G401 (cell line): Measurements from ENCODE around the gene SSR1. TPM values are rescaled to one million over a fixed set of nuclear protein-coding genes. Genes with fewer than 3 reads are reported as not detected.
"Not testable (repeated sequence)": the region's sequence is repeated elsewhere in the genome, so short reads cannot be mapped to it uniquely, and the experiment has no call there.

ENCODE experiments used
- DNase-seq: peaks from one replicate; pipeline ENCODE4 v3.0.0-alpha.2; 2015; ENCODE audit warnings: low spot score
- in situ Hi-C: cut with HindIII; loops from 2 replicates; pipeline ENCODE4 v1.10.0; 2016; ENCODE audit warnings: low sequenced_read_pairs, mixed read lengths
- total RNA-seq: library from RNA; depleted of rRNA; stranded (reverse); fragments of >200 nt; shearing (Covaris generic); gene quantifications from 2 replicates; pipeline ENCODE4 v1.2.3, GENCODE V29; 2014

Gene SSR1
- total RNA-seq, 1 experiment from 2014 or later = 173 TPM

DNA sequence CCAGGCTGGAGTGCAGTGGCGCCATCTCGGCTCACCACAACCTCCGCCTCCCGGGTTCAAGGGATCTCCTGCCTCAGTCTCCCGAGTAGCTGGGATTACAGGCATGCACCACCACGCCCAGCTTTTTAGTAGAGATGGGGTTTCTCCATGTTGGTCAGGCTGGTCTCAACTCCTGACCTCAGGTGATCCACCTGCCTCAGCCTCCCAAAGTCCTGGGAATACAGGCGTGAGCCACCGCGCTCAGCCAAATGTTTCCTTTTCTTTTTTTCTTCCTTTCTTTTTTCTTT is 49.5 kb downstream of the SSR1 start:
- in situ Hi-C loops, DNase-seq: not testable (repeated sequence)

GRCh38 chr6:7262746-7263518 is 50.1 kb downstream of the SSR1 start:
- DNase-seq = no peak
- in situ Hi-C loops = no loop called here

- in situ Hi-C loops = no loop called here
- no peak for DNase-seq
Observed at GRCh38 chr6:7261852-7262461, 51.0 kb downstream of the SSR1 start.

- DNase-seq = peak; percentile 93
- in situ Hi-C loops = no loop called here
Observed at GRCh38 chr6:7261032-7261841, 51.8 kb downstream of the SSR1 start.

- no peak for DNase-seq
- in situ Hi-C loops = no loop called here
Observed at GRCh38 chr6:7260291-7261031, 52.5 kb downstream of the SSR1 start.

- in situ Hi-C loops = no loop called here
- no peak for DNase-seq
Observed at GRCh38 chr6:7258231-7258763, 54.7 kb downstream of the SSR1 start.

DNA sequence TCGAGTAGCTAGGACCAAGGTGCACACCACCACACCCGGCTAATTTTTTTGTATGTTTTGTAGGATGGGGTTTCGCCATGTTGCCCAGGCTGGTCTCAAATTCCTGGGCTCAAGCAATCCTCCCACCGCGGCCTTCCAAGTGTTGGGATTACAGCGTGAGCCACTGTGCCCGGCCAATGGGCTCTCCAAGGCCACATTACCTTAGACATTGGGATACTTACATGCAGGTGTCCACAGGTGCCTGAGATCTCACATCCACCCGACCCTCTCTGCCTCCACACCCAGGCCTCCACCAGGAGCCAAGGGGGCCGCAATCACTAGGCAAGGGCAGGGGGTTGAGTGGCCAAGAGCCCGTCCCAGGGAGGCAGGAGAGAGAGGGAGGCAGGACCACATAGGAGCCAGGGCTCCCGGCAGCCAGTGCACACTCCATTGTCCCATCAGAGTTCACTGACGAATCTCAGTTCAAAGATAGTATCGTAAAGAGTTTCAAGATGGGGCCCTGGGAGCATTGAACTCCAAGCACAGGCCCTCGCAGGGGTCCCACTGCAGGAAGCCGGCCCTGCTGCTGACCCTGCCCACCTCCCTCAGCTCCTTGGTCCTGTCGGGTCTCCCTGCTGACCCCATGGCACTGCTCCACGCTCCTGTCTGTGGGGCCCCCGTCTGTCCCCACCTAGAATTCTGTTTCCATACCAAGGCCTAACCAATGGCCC is 55.3 kb downstream of the SSR1 start:
- in situ Hi-C loops = no loop called here
- no peak for DNase-seq

GRCh38 chr6:7256785-7257184 is 56.2 kb downstream of the SSR1 start:
- no peak for DNase-seq
- in situ Hi-C loops = no loop called here

DNA sequence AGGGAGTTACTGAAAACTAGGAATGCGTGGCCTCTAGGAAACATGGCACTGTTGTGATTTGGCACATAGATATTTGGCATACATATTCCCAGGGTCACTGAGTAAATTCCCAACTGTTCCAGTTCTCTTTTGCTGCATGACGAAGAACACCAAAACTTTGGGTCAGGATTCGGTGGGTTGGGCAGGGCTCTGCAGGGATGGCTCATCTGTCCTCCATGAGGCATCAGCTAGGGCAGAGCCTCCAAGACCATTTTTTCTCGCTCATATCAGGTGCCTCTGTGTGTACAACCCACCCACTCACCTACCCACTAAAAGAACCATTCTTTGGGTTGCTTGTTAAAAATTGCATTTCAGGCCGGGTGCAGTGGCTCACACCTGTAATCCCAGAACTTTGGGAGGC is 57.1 kb downstream of the SSR1 start:
- no peak for DNase-seq
- in situ Hi-C loops = no loop called here

DNA sequence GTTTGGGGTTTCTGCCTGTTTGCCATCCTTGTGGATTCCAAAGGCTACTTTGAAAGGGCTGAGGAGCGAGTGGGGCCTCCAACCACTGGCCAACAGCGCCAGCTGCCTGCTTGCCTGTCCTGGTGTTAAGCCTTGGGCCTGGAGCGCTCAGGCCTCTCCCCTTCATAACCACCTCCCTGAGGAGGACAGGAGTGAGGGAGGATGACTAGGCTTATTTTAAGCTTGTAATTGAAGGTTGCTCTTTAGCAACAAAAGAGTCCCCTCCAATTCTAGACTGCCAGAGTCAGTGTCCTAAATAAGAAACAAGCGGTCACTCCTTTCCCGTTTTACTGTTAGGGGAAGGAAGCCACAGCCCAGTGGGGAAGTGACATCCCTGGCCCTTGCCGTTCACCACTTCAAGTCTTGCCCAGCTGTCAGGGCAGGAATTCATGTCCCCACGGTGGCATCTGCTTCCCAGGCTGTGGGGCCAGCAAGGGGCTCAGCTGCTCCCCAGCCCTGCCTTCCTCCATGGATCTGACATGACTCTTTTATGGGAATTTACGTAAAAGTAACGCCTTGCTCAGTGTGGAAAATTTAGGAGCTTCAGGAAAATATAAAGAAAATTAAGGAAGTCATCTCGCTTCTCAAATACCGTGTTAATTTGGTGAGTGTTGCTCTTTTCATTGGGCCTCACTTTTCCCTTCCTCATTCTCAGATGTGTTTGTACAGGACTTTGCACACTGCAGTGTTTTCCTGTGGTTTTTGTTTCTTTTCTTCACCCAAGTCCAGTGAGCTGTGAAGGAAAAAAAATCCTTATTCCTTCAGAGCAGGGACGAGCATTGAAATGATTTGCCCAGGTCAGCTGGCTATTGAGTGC is 57.8 kb downstream of the SSR1 start:
- in situ Hi-C loops = no loop called here
- DNase-seq = no peak

DNA sequence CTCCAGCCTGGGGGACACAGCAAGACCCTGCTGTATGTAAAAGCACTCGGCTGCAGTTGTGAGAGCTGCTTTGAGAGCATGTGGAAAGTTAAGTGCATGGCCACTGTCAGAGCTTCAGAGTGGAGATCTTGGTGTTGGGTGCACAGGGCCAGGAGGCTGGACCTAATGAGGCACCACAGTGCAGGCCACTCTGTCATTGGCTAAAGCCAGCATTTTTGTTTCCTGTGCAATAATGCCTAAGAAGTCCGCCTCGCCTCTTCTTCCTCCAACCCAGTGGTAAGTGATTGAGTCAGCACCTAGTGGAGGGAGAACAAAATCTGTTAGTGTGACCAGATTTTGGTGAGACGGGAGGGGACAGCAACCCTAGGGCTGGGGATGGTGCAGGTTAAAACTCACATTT is 60.6 kb downstream of the SSR1 start:
- in situ Hi-C loops = no loop called here

DNA sequence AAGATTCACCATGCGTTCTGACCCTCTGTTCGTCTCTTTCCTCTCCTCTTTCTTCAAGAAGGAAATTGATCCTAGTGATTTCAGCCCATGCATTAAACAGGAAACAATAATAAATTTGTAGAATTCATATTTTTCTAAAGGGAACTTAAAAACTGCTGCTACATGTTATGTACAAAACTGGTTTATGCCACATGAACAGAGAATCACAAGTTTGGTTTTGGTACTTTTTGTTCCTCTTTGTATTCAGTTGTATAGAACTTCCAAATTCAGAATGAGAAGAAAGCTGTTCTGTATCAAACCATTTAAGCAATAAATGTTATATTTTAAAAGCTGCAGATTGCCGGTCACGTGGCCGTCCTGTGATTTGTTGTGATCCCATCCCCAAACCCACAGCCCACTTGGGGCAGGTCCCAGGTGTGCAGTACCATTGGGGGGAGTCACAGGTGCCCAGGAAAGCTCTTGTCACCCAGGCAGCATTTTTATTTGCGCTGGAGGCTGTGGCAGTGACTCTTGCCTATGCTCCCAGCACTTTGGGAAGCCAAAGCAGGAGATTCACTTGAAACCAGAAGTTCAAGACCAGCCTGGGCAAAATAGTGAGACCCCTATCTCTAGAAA is 61.2 kb downstream of the SSR1 start:
- no peak for DNase-seq
- in situ Hi-C loops = no loop called here

More for the DNA sequence above, 60.6 kb downstream of the SSR1 start:
- no peak for DNase-seq

DNA sequence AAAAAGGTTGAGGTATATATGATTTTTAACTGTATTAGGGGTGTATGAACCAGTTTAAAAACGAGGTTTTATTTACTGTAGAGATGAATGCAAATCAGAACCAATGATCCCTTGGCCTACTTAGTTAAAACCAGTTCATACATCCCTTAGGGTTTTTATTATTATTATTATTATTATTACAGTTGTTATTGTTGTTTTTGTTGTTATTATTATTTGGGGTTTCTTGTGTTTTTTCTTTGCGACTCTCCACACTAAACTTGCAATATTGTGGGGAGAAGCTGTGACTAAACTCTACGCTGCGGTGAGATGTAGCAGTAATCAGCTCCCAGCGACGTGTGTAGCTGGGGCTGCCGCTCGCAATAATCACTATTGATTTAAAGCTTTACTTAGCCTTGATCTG is 62.2 kb downstream of the SSR1 start:
- no peak for DNase-seq
- in situ Hi-C loops = no loop called here

DNA sequence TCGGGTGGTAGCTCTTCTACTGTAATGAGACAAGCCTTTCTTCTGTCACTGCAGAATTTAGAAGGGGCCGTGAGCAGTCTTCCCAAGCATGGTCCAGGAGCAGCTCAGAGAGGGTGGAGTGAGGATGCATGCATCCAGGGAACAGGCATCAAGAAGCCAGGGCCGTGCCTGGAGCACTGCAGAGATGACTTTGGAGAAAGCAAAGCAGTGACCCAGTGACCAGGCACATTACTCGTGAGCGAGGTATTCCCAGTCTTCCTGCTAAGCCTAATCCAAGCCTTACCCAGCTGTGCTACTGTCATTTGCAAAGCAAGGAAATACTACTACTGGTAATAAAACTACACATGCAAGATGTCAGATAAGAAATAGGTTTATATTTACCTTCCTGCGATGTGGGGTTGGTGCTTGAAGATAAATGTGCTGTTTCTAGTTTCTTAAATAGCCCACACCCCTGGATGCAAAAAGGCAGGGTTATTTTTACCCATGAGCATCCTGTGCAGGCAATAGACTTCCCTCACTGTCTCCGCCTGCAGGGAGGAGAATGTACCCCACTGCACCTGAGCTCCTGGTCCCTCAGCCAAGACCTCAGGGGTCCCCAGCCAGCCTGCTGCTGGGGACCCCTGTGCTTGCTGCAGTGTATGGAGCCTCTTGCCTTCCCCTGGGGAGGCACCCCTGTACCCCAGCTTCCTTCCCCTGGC is 62.9 kb downstream of the SSR1 start:
- no peak for DNase-seq
- in situ Hi-C loops = no loop called here

DNA sequence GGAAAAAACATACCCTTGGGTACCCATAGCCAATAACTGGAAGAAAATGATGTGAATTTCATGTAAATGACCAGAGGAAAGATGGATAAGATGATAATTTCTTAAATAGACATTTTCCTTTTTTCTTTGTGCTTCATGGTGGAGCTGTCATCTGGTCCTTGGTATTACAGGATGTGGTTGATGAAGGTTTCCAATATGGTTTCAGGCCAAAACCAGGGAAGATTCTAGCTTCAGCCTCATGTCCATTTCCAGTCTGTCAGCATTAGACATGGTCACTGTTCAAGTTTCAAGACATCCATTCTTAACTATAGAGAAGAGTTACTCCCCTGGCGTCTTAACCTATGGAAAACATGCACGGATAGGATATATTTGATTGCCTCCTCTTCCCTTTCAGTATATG is 63.6 kb downstream of the SSR1 start:
- in situ Hi-C loops = no loop called here
- no peak for DNase-seq

- DNase-seq = no peak
- in situ Hi-C loops = no loop called here
Observed at GRCh38 chr6:7247828-7248227, 65.2 kb downstream of the SSR1 start.

- in situ Hi-C loops = no loop called here
- no peak for DNase-seq
Observed at GRCh38 chr6:7247179-7247456, 65.9 kb downstream of the SSR1 start.
